ENCODE measurements around the gene PLXNA4. TPM values are rescaled to one million over a fixed set of nuclear protein-coding genes. Genes with fewer than 3 reads are reported as not detected.
A peak's percentile ranks its signal among the peaks of the same experiment; 100 is the strongest.

PLXNA4 gene
- total RNA-seq, 4 donors from 2014 or later: 0.49 to 7.1 (median 2.0) TPM

DNA sequence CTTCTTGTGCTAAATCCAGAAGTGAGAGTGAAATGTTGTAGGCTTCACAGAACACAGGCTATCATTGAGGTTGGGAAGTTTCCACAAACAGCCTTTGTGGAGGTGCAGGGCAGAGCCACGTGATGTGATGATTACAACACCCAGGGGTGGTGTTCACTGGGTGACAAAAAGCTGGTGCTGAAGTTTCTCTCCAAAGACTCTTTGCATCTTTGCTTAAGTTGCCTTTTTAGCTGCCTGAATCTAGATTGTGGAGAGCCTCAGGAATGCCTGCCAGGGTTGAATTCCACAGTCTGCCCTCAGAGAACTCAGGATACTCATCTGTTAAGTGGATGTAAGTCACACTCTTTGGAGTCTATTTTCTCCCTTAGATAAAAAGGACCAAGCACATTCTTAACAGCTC, 56.3 kb downstream of the PLXNA4 start:
- DNase-seq: no peak
- intact Hi-C loops (cut with DNase I): no loop called here
- WGBS, 2 donors: 44 to 67% methylated on average over 1 of the region's 1 CpG

DNA sequence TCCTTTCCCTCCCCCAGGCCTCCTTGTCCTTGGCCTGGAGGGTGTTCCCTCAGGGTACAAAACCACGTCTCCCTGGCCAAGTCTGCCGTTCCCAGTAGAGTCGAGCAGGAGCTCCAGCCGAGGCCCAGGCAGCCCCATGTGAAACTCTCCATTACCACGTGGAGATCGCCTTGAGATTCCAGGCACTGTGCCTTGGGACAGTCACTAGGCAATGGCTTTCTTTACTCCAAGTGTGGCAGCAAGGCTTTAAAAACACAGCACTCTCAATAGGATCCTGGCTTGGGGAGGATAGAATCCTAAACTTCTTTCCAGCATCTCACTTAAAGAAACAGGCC, 57.5 kb downstream of the PLXNA4 start:
- WGBS, 2 donors: 20 to 80% methylated on average over 1 to 3 of the region's 6 CpGs
- no peak for DNase-seq
- Histone ChIP-seq H3K27ac (no peak overlapping the region), H3K9me3 (no peaks in the 10 kb centered on the region), H3K36me3 (no peaks in the 10 kb centered on the region), H3K4me1 (no peaks in the 10 kb centered on the region), H3K4me3 (no peak overlapping the region), H3K27me3 (peaks cover 0 to 4% (median 0%) of the 10 kb centered on the region in 4 donors)
- TF ChIP-seq POLR2A (IDR thresholded peaks at IDR 0.05): no peak
- TF ChIP-seq, protein P1, sequence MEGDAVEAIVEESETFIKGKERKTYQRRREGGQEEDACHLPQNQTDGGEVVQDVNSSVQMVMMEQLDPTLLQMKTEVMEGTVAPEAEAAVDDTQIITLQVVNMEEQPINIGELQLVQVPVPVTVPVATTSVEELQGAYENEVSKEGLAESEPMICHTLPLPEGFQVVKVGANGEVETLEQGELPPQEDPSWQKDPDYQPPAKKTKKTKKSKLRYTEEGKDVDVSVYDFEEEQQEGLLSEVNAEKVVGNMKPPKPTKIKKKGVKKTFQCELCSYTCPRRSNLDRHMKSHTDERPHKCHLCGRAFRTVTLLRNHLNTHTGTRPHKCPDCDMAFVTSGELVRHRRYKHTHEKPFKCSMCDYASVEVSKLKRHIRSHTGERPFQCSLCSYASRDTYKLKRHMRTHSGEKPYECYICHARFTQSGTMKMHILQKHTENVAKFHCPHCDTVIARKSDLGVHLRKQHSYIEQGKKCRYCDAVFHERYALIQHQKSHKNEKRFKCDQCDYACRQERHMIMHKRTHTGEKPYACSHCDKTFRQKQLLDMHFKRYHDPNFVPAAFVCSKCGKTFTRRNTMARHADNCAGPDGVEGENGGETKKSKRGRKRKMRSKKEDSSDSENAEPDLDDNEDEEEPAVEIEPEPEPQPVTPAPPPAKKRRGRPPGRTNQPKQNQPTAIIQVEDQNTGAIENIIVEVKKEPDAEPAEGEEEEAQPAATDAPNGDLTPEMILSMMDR (IDR thresholded peaks at IDR 0.05): no peak
- intact Hi-C loops (cut with DNase I): no loop called here

More for the DNA sequence above, 56.3 kb downstream of the PLXNA4 start:
- H3K9me3 ChIP-seq: no peaks in the 10 kb centered on the region
- no peaks in the 10 kb centered on the region for H3K36me3 ChIP-seq
- TF ChIP-seq, protein P1 (IDR thresholded peaks at IDR 0.05): no peak
- TF ChIP-seq POLR2A (IDR thresholded peaks at IDR 0.05): no peak
- H3K27ac ChIP-seq: no peak overlapping the region
- peaks cover 0 to 4% (median 0%) of the 10 kb centered on the region in 4 donors for H3K27me3 ChIP-seq
- H3K4me3 ChIP-seq: no peak overlapping the region
- H3K4me1 ChIP-seq: no peaks in the 10 kb centered on the region

GRCh38 chr7:132518102-132518838, 58.0 kb downstream of the PLXNA4 start:
- TF ChIP-seq POLR2A (IDR thresholded peaks at IDR 0.05): no peak
- TF ChIP-seq, protein P1 (IDR thresholded peaks at IDR 0.05): peak in 3 of 6 experiments; percentile 4 to 38 (median 15)
- Histone ChIP-seq H3K27ac (no peak overlapping the region), H3K27me3 (peaks cover 0 to 4% (median 0%) of the 10 kb centered on the region in 4 donors), H3K4me1 (no peaks in the 10 kb centered on the region), H3K36me3 (no peaks in the 10 kb centered on the region), H3K4me3 (no peak overlapping the region), H3K9me3 (no peaks in the 10 kb centered on the region)
- 65 to 79% methylated on average over 9 to 11 of the region's 11 CpGs for WGBS, 2 donors
- no peak for DNase-seq
- intact Hi-C loops (cut with DNase I): no loop called here

- no peak for DNase-seq
- TF ChIP-seq, protein P1 (IDR thresholded peaks at IDR 0.05): no peak
- TF ChIP-seq POLR2A (IDR thresholded peaks at IDR 0.05): no peak
- Histone ChIP-seq H3K36me3 (no peaks in the 10 kb centered on the region), H3K4me1 (no peaks in the 10 kb centered on the region), H3K27ac (no peak overlapping the region), H3K27me3 (peaks cover 0 to 4% (median 0%) of the 10 kb centered on the region in 4 donors), H3K4me3 (no peak overlapping the region), H3K9me3 (no peaks in the 10 kb centered on the region)
- WGBS, 2 donors: 70 to 78% methylated on average over 5 of the region's 5 CpGs
- intact Hi-C loops (cut with DNase I): no loop called here
Measured at GRCh38 chr7:132516042-132516840, 60.0 kb downstream of the PLXNA4 start.

DNA sequence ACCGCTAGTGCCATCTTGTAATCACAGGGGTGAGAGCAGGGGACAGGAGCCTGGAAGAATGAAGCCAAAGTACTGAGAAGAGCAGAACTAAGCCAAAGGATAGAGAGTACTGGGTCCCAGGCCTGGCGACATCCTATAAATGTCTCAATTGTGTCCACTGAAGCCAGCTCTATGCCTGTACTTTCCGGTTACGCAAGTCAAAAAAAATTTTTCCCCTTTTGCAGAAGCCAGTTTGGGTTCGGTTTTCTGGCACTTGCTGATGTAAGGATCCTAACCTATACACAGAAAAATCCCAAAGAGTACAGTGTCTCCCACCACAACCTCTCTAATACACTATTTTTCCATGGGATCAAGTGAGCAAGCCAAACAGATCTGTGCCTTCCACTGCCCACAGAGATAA, 61.1 kb downstream of the PLXNA4 start:
- 80 to 94% methylated on average over 5 of the region's 5 CpGs for WGBS, 2 donors
- Histone ChIP-seq H3K4me3 (no peak overlapping the region), H3K27ac (no peak overlapping the region), H3K36me3 (no peaks in the 10 kb centered on the region), H3K4me1 (no peaks in the 10 kb centered on the region), H3K9me3 (no peaks in the 10 kb centered on the region), H3K27me3 (peaks cover 0 to 4% (median 0%) of the 10 kb centered on the region in 4 donors)
- DNase-seq: no peak
- no peak for TF ChIP-seq POLR2A (IDR thresholded peaks at IDR 0.05)
- TF ChIP-seq, protein P1 (IDR thresholded peaks at IDR 0.05): no peak
- intact Hi-C loops (cut with DNase I): no loop called here
